ENCODE results near the gene PMP22.

PMP22 gene

GRCh38 chr17:15289285-15290183 lies 24.4 kb upstream of the PMP22 start:
- no peak for TF ChIP-seq CTCF (IDR thresholded peaks at IDR 0.05)
- DNase-seq (ENCODE audit: low spot score): no peak

GRCh38 chr17:15288859-15289258 lies 23.7 kb upstream of the PMP22 start:
- TF ChIP-seq CTCF (IDR thresholded peaks at IDR 0.05): no peak
- Histone ChIP-seq H3K4me3 (no peak overlapping the region), H3K27ac (no peak overlapping the region)
- no peak for DNase-seq (ENCODE audit: low spot score)

More at GRCh38 chr17:15289285-15290183, 24.4 kb upstream of the PMP22 start:
- H3K27ac ChIP-seq: no peak overlapping the region
- H3K4me3 ChIP-seq: no peak overlapping the region

- H3K27ac ChIP-seq: peak overlapping the region in 1 of 2 donors; percentile 42
- no peak overlapping the region for H3K4me3 ChIP-seq
- no peak for DNase-seq (ENCODE audit: low spot score)
- no peak for TF ChIP-seq CTCF (IDR thresholded peaks at IDR 0.05)
Observed at GRCh38 chr17:15287538-15288267, 22.6 kb upstream of the PMP22 start.

- Histone ChIP-seq H3K27ac (no peak overlapping the region), H3K4me3 (no peak overlapping the region)
- DNase-seq (ENCODE audit: low spot score): no peak
- TF ChIP-seq CTCF (IDR thresholded peaks at IDR 0.05): no peak
Observed at GRCh38 chr17:15285466-15285865, 20.3 kb upstream of the PMP22 start.

GRCh38 chr17:15284537-15284936 lies 19.4 kb upstream of the PMP22 start:
- Histone ChIP-seq H3K27ac (no peak overlapping the region), H3K4me3 (no peak overlapping the region)
- DNase-seq (ENCODE audit: low spot score): no peak
- TF ChIP-seq CTCF (IDR thresholded peaks at IDR 0.05): no peak

GRCh38 chr17:15284107-15284506 lies 19.0 kb upstream of the PMP22 start:
- no peak for TF ChIP-seq CTCF (IDR thresholded peaks at IDR 0.05)
- no peak overlapping the region for H3K27ac ChIP-seq
- no peak for DNase-seq (ENCODE audit: low spot score)
- no peak overlapping the region for H3K4me3 ChIP-seq

All from coronary artery (tissue), 2 donors.